NCI-H2196 (cell line): ENCODE data around the gene ADGRE2.
A peak's percentile ranks its signal among the peaks of the same experiment; 100 is the strongest.

ENCODE experiments used
- DNase-seq: peaks from one replicate; lab custom pipeline; 2025; ENCODE audit not compliant: unreplicated experiment; lab: John Stamatoyannopoulos, UW

Gene ADGRE2

DNA sequence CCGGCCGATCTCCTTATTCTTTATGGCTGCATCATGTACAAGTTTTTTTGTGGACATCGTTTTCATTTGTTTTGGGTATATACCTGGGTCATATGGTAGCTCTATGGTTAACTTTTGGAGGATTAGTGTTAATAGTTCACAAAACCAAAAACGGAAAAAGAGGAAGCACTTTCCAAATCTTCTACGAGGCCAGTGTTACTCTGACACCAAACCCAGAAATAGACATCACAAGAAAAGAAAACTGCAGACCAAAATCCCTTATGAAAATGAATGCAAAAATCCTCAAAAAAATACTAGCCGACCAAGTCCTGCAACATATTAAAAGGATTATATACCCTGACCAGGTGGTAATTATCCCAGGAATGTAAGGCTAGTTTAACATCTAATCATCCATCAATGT is 29.8 kb downstream of the ADGRE2 start:
- no peak for DNase-seq

DNA sequence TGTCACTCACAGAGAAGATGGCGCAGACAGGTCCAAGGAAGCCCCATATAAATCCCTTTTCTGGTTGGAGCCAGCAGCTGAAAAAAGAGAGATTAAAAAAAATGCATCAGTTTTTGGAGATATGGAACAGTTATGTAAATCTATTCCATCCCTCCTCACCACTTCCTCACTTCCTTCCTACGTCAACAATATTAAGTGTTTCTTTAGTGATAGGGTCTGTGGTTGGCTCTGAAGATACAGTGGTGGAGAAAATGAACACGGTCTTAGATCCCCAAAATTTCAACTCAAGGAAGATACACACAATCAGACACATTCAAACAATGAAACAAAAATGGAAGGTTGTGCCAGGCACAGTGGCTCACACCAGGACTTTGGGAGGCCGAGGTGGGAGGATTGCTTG is 31.5 kb downstream of the ADGRE2 start:
- no peak for DNase-seq

DNA sequence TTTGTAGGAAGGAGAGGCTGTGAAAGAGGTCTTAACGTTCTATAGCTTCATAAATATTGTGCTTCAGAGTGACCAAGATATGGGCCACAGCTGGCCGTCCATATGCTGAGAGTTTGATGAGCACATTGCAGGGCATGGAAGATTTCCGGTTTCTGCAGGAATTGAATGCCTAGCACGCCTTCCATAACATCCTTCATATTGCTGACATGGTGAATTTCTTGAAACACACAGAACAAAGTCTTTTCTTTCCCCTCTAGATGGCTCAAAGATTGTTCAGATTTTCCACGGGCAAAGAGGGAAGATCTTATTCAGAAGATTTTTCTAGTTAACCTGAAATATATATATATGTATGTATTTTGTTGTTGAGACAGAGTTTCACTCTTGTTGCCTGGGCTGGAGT is 42.4 kb downstream of the ADGRE2 start:
- DNase-seq = no peak

DNA sequence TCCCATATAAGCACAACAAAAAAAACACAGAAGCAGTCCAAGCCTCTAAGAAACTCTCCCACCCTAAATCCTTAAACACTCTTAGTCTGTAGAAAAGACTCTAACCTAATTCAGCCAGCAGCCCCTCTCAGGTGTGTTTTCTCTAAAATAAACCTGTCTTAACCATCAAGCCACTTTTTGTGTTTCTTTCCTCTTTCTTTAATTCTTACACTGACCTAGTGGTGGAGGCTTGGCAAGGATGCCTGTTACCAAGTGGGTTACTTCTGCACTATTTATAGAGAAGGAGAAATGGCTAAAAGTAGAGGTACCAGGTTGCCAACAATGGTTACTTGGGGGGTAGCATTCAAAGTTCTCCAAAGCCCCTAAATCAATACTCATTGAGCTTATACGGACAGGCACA is 44.8 kb downstream of the ADGRE2 start:
- DNase-seq = no peak

DNA sequence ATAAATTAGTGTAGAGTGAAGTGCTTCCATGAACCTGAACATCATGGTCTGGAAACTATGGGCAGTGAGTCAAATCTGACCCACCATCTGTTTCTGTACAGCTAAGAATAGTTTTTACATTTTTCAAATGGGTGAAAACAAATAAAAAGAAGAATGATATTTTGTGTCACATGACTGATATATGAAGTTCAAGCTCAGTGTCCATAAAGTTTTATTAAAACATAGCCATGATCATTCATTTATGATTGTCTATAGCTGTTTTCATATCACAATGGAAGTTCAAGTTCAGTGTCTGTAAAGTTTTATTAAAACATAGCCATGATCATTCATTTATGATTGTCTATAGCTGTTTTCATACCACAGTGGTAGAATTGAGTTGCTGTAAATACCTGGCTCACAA is 45.9 kb downstream of the ADGRE2 start:
- DNase-seq = no peak

DNA sequence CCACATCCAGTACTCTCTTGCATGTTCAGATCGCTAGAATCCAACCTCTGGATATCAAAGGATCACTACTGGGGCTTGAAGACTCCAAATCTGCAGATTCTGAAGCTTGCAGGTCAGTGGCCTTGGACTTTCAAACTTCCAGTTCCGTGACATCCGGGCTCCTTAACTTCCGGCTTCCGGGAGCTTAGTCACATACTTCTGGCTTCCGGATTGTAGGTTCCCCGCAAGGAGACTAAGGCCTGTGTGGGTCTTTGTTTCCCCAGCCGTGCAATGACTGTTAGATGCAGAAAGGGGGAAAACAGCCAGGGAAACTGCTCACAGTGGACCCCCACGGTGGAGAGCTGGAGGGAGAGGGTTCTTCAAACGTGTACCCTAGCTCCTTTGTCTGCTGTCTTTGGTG is 47.2 kb downstream of the ADGRE2 start:
- DNase-seq = no peak

DNA sequence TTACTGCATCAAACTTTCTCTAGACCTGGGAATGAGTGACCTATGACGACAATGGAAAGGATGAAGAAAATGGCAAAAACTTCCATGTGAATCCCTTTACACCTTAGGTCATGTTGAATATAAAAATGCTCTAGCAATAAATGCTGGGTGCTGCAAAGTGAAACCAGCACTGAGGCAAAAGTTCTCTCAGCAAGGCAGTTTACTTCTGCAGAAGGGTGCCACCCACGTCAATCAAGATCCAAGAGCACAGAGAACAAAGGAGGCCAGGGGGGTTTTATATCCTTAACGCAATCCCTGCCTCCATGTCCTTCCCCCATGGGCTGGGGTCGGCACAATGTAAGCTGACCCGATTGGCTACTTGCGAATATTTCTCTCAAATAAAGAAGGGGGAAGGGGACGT is 49.8 kb downstream of the ADGRE2 start:
- no peak for DNase-seq

DNA sequence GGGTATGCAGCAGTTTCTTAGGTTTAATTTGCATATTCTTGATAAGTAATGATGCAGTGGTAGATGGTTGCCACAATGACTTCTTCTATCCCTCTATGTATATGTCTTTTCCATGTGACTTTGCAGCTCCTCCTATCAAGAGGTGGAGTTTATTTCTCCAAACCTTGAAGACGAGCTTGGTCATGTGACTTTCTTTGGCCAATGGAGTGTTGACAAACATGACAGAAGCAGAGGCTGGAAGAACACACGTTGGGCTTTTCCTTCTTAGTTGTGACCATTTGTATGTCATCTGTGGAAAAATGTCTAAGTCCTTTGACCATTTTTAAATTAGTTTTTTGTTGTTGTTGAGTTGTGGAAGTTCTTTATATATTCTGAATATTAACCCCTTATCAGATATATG is 56.2 kb downstream of the ADGRE2 start:
- no peak for DNase-seq

DNA sequence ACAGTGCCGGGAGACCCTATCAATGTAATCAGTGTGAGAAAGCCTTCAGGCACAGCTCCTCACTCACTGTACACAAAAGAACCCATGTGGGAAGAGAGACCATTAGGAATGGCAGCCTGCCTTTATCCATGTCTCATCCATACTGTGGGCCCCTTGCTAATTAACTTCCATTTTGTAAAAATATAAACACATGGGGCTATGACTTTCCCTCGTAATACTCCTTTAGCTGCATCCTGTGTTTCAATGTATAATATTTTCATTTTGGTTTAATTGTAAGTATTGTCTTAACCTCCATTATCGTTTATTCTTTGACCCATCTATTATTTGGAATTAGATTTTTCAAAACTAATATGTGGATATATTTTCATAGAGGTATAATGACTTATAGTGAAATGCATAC is 59.2 kb downstream of the ADGRE2 start:
- no peak for DNase-seq

DNA sequence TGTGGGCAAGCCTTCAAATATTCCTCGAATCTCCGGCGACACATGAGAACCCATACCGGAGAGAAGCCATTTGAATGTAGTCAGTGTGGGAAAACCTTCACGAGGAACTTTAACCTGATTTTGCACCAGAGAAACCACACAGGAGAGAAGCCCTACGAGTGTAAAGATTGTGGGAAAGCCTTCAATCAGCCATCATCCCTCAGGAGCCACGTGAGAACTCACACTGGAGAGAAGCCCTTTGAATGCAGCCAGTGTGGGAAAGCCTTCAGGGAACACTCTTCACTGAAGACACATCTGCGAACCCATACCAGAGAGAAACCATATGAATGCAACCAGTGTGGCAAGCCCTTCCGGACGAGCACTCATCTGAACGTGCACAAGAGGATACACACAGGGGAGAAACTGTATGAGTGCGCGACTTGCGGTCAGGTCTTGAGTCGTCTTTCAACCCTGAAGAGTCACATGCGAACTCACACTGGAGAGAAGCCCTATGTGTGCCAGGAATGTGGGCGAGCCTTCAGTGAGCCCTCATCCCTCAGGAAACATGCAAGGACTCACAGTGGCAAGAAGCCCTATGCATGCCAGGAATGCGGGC is 59.7 kb downstream of the ADGRE2 start:
- DNase-seq = no peak

DNA sequence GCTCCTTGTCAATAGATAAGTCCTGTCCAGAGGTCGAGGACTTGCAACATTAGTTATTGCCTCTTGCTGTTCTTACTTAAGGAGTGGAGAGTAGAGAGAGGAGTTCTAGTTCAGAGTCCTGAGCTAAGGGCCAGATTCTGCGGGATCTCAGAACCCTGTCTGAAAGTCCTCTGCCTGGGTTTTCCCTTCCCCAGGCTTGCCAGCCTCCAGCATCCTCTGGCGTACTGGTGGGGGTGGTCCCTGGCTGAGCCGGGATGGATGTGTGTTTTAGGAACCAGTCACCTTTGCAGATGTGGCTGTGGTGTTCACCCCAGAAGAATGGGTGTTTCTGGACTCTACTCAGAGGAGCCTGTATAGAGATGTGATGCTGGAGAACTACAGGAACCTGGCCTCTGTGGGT is 62.5 kb downstream of the ADGRE2 start:
- DNase-seq = no peak

DNA sequence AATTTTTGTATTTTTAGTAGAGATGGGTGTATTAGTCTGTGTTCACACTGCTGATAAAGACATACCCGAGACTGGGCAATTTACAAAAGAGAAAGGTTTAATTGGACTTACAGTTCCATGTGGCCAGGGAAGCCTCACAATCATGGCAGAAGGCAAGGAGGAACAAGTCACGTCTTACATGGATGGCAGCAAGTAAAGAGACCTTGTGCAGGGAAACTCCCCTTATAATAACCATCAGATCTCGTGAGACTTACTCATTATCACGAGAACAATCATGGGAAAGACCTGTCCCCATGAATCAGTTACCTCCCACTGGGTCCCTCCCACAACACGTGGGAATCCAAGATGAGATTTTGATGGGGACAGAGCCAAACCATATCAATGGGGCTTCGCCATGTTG is 73.9 kb downstream of the ADGRE2 start:
- no peak for DNase-seq

DNA sequence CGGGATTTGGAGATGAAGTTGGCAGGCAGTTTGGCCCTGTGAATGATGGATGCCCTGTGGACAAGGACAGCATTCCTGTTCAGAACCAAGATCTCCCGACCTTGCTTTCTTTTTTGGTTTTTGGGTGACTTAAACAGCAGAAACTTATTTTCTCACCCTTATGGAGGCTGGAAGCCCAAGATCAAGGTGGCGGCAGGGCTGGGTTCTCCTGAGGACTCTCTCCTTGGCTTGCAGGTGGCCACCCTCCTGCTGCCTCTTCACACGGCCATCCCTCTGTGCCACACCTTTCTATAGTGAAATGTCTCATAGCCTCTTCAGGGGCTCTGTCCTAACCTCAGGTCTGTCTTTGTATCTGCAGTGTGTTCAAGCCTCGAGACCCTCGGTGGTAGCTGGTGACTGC is 74.5 kb downstream of the ADGRE2 start:
- DNase-seq = no peak

DNA sequence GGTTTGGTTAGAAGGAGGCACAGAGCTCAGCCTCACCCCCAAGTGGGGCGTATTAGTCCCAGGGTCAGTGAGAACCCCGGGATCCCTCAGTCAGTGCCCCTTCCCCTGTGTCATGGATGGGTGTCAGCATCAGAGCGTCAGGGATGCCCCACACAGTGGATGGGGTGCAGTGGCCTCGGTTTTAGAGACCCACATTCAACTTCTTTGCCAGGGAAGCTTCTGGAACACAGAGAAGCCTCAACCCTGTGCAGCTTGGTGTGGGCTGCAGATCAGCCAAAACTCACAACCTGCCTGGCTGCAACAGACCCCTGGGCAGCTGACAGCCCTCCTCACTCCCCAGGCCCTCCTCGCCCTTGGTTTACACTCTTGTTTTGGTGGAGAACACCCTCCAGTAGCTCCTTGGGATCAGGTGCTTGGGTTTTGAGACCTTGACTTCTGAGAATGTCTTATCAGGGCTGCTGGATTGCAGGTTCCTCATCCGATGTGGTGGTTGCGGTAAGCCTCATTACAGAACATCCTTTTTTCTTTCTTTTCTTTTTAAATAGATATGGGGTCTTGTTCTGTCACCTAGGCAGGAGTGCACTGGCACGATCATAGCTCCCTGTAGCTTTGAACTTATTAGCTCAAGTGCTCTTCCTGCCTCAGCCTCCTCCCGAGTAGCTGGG is 77.5 kb downstream of the ADGRE2 start:
- no peak for DNase-seq

DNA sequence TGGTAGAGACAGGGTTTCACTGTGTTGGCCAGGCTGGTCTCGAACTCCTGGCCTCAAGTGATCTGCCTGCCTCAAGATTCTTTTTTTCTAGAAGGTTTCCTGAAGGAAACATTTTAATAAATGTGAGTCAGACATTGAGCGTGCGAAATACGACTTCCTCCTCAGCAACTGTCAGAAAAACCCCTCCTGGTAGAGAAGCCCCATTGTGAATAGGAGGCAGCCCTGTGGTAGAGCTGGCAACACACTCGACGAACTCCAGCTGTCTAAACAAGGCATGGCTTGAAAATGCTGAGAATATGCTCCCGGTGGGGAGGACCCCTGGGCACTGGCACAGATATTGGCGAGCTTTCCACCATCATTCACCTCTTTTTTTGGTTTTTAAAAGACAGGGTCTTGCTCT is 78.7 kb downstream of the ADGRE2 start:
- DNase-seq = no peak

DNA sequence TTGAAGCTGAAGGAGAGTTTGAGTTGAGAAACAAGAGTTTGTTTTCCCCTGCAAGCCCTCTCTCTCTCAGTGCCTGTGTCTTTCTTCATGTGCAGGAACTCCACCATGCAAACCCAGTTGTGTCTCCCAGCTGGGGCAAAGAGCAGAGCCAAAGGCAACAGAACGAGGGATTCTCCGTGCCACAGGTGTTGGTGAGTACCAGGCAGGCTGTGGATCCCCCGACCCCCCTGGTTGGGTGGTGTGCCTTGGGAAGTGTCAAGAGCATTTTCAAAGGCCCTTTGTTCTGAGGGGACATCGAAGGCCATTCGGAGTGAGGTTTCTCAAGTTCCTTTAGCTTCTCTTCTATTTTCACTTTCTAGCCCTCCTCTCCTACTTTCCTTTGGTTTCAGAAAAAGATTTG is 82.9 kb downstream of the ADGRE2 start:
- DNase-seq = no peak

DNA sequence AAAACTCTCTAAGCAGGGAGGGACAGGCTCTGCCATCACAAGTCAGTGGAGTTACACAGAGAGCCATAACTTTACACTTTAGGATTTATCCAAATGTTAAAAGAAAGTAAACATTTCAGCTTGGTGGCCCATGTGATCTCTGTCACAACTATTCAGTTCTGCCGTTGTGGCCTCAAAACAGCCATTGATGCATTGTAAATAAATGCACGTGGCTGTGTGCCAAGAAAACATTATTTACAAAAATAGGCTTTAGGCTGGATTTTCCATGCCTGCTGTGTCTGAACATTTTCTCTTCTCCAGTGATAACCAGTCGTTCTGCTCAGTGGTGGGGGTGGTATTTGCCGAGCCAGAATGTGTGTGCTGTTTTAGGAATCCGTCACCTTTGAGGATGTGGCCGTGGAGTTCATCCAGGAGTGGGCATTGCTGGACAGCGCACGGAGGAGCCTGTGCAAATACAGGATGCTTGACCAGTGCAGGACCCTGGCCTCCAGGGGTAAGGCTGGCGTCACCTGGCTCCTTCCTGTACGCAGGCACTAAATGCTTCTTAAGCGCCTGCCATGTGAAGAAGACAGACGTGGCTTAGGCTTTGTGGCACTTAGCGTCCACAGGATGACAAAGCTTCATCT is 83.6 kb downstream of the ADGRE2 start:
- DNase-seq = no peak

DNA sequence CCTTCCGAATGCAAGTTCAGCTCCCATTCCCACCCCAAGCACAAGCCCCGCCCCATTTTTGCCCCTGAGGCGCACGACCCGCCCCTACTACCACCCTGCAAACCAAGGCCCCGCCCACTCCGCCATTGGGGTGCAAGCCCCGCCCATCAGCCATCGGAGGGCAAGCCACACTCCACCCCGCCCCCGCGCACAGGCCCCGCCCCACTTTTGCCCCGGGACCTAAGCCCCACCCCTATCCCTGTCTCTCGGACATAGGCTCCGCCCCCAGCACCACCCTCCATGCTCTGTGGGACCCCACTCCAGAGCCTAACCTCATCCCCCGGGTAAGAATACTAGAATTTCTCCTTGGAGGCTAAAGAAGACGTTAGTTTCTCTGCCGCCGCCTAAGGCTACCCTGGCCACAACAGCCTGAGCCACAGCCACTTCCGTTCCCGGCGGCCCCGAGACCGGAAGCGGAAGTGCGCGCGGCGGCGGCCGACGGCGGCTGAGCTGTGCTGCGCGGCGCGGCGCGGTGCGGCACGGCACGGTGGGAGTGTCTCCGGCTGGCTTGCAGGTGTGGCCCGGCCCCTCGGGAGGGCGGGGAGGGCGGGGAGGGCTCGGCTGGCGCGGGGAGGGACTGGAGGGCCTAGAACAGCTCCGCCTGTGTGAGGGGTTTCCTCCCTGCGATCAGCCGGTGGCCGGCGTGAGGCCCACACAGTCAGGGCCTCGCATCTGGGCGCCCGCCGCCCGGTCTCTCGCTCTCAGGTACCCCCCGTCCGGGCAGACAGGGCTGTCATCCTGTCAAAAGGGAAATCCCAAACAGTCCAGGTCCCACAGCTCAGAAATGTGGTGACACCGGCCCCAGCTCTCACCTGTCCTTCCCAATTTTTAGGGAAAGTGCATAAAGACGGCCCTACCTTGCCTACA is 88.5 kb downstream of the ADGRE2 start, which contains the start of gene ZNF333:
Gene ZNF333 (plus strand): TSS at position 451 of the 906 bp plus-strand sequence. CDS start 3,444 bp downstream, outside the sequence.
- peak; percentile 93 for DNase-seq

DNA sequence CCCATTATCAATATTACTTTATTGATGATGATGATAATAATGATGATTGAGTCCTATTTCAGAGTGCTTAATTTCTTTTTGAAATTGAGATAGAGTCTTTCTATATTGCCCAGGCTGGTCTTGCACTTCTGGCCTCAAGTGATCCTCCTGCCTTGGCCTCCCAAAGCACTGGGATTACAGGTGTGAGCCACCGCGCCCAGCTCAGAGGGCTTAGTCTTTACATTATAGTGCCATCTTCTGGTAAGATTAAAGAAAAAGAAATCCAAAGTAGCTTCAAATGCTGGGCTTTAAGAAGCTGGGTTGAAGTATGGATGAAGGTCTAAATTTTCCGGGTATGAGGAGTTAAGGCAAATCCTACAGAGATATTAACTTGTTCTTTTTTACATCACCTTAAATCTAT is 91.9 kb downstream of the ADGRE2 start:
- DNase-seq = peak; percentile 4

DNA sequence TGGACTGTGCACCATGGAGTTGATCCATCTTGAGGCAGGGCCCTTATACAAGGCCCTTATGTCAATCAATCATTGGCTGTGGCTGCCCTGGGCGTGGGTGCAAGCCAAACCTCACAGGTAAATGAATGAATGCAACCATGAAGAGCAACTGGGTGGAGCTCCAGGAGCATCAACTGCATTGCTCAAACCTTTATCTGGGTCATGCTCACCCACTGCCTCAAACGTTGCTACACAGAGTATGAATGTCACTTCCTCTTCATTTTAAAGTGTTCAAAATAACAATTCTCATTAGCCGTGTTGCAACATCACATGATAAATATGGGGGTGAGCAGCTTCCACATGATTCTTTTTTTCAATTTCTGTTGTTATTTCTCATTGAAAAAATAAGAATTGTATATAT is 94.9 kb downstream of the ADGRE2 start:
- DNase-seq = no peak
